ENCODE measurements around the gene TMEM91.

TMEM91 gene

DNA sequence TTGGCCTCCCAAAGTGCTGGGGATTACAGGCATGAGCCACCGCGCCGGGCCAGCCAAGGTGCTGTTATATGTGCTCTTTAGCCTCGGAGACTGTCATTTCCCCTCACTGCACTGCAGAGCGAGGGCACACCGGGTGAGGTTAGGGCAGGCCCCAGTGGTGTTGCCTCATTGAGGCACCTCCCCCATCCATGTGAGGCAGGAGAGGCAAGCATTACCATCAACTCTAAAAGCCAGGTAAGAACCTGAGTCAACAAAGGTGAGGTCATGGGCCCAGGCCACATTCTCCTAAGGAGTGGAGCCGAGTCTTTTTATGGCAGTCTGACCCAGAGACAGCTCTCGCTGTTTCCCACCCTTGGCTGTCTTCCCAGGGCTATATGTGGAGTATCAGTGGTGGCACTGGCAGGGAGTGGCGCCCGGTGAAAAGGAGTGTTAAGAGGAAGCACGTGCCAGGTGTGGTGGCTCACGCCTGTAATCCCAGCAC is 39.9 kb downstream of the TMEM91 start:
- Histone ChIP-seq H3K9ac (ENCODE audit: low read depth, low read length) (no peak overlapping the region), H3K36me3 (ENCODE audit: insufficient read depth, low read depth, low read length) (peaks cover 32% of the 10 kb centered on the region), H3K4me1 (ENCODE audit: insufficient read depth, low read length) (no peaks in the 10 kb centered on the region), H3K27ac (ENCODE audit: low read length) (no peak overlapping the region), H3K4me3 (ENCODE audit: low read length) (no peak overlapping the region), H3K27me3 (ENCODE audit: insufficient read depth, low read length) (no peaks in the 10 kb centered on the region), H3K9me3 (ENCODE audit: insufficient read depth, low read depth, low read length) (no peaks in the 10 kb centered on the region)

- H3K27me3 ChIP-seq (ENCODE audit: insufficient read depth, low read length), result no peaks in the 10 kb centered on the region
- H3K27ac ChIP-seq (ENCODE audit: low read length), result no peak overlapping the region
- H3K9me3 ChIP-seq (ENCODE audit: insufficient read depth, low read depth, low read length), result no peaks in the 10 kb centered on the region
- no peak overlapping the region for H3K9ac ChIP-seq (ENCODE audit: low read depth, low read length)
- peaks cover 29% of the 10 kb centered on the region for H3K36me3 ChIP-seq (ENCODE audit: insufficient read depth, low read depth, low read length)
- no peaks in the 10 kb centered on the region for H3K4me1 ChIP-seq (ENCODE audit: insufficient read depth, low read length)
- no peak overlapping the region for H3K4me3 ChIP-seq (ENCODE audit: low read length)
These were observed 44.0 kb downstream of the TMEM91 start for GRCh38 chr19:41420101-41420880.

DNA sequence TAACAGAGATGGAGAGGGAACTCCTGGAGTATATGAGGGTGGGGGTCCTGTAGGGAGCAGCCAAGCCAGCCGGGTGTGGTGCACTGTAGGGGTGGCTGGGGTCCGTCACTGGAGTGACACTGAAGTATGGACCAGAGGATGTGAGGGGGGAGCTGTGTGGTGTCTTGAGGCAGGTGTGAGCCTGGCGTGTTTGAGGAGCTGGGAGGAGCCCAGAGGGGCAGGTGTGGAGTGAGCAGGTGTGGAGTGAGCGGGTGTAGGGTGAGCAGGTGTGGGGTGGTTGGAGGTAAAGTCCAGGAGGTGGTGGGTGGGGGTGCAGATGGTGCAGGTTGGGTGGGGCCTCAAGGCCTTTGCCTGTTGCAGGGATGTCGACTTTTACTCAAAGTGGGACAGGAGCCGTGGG is 45.0 kb downstream of the TMEM91 start:
- H3K9me3 ChIP-seq (ENCODE audit: insufficient read depth, low read depth, low read length), result no peaks in the 10 kb centered on the region
- H3K27me3 ChIP-seq (ENCODE audit: insufficient read depth, low read length), result no peaks in the 10 kb centered on the region
- no peak overlapping the region for H3K9ac ChIP-seq (ENCODE audit: low read depth, low read length)
- peaks cover 28% of the 10 kb centered on the region for H3K36me3 ChIP-seq (ENCODE audit: insufficient read depth, low read depth, low read length)
- no peak overlapping the region for H3K27ac ChIP-seq (ENCODE audit: low read length)
- H3K4me3 ChIP-seq (ENCODE audit: low read length), result no peak overlapping the region
- no peaks in the 10 kb centered on the region for H3K4me1 ChIP-seq (ENCODE audit: insufficient read depth, low read length)

GRCh38 chr19:41421973-41422372 is 45.6 kb downstream of the TMEM91 start:
- no peak overlapping the region for H3K4me3 ChIP-seq (ENCODE audit: low read length)
- H3K9me3 ChIP-seq (ENCODE audit: insufficient read depth, low read depth, low read length), result no peaks in the 10 kb centered on the region
- peaks cover 28% of the 10 kb centered on the region for H3K36me3 ChIP-seq (ENCODE audit: insufficient read depth, low read depth, low read length)
- H3K27me3 ChIP-seq (ENCODE audit: insufficient read depth, low read length), result no peaks in the 10 kb centered on the region
- H3K4me1 ChIP-seq (ENCODE audit: insufficient read depth, low read length), result peaks cover 4% of the 10 kb centered on the region; the same call in 1 of the 2 replicates
- H3K9ac ChIP-seq (ENCODE audit: low read depth, low read length), result no peak overlapping the region
- no peak overlapping the region for H3K27ac ChIP-seq (ENCODE audit: low read length)

DNA sequence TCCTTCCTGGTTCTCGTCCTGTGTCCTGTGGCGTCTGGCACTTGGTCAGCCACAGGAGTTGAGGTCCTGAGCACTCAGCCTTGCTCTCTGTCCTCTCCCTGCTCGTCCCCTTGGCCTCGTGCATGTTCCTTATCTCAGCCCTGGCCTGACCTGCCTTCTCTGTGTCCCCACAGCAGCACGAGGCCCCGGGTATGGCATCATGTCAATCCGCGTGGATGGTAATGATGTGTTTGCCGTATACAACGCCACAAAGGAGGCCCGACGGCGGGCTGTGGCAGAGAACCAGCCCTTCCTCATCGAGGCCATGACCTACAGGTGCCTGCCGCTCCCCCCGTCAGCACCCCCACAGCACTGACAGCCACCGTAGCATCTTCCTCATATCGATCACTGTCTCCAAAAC is 46.1 kb downstream of the TMEM91 start:
- Histone ChIP-seq H3K9ac (ENCODE audit: low read depth, low read length) (no peak overlapping the region), H3K27me3 (ENCODE audit: insufficient read depth, low read length) (no peaks in the 10 kb centered on the region), H3K9me3 (ENCODE audit: insufficient read depth, low read depth, low read length) (no peaks in the 10 kb centered on the region), H3K4me1 (ENCODE audit: insufficient read depth, low read length) (peaks cover 4% of the 10 kb centered on the region; the same call in 1 of the 2 replicates), H3K4me3 (ENCODE audit: low read length) (no peak overlapping the region), H3K27ac (ENCODE audit: low read length) (no peak overlapping the region), H3K36me3 (ENCODE audit: insufficient read depth, low read depth, low read length) (peaks cover 28% of the 10 kb centered on the region)

- no peaks in the 10 kb centered on the region for H3K27me3 ChIP-seq (ENCODE audit: insufficient read depth, low read length)
- no peak overlapping the region for H3K27ac ChIP-seq (ENCODE audit: low read length)
- peaks cover 28% of the 10 kb centered on the region for H3K36me3 ChIP-seq (ENCODE audit: insufficient read depth, low read depth, low read length)
- H3K9me3 ChIP-seq (ENCODE audit: insufficient read depth, low read depth, low read length), result no peaks in the 10 kb centered on the region
- peaks cover 4% of the 10 kb centered on the region; the same call in 1 of the 2 replicates for H3K4me1 ChIP-seq (ENCODE audit: insufficient read depth, low read length)
- no peak overlapping the region for H3K4me3 ChIP-seq (ENCODE audit: low read length)
- H3K9ac ChIP-seq (ENCODE audit: low read depth, low read length), result no peak overlapping the region
These were observed 46.6 kb downstream of the TMEM91 start for GRCh38 chr19:41422955-41423354.

DNA sequence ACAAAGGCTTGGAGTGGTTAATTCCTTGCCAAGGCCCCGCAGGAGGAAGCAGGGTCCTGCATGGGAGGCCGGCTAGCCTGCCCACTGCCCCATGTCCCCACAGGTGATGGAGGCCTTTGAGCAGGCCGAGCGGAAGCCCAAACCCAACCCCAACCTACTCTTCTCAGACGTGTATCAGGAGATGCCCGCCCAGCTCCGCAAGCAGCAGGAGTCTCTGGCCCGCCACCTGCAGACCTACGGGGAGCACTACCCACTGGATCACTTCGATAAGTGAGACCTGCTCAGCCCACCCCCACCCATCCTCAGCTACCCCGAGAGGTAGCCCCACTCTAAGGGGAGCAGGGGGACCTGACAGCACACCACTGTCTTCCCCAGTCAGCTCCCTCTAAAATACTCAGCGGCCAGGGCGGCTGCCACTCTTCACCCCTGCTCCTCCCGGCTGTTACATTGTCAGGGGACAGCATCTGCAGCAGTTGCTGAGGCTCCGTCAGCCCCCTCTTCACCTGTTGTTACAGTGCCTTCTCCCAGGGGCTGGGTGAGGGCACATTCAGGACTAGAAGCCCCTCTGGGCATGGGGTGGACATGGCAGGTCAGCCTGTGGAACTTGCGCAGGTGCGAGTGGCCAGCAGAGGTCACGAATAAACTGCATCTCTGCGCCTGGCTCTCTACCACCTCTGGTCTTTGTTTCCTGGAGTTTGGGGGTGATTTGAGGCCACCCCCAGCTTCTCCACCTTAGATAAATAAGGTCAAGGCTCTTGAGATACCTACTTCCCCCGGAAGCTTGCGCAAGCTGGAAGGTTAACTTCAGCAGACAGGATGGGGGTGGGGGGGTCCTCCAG is 48.2 kb downstream of the TMEM91 start:
- no peak overlapping the region for H3K9ac ChIP-seq (ENCODE audit: low read depth, low read length)
- H3K27ac ChIP-seq (ENCODE audit: low read length), result no peak overlapping the region
- H3K4me3 ChIP-seq (ENCODE audit: low read length), result no peak overlapping the region
- no peaks in the 10 kb centered on the region for H3K9me3 ChIP-seq (ENCODE audit: insufficient read depth, low read depth, low read length)
- H3K4me1 ChIP-seq (ENCODE audit: insufficient read depth, low read length), result peaks cover 4% of the 10 kb centered on the region; the same call in 1 of the 2 replicates
- H3K36me3 ChIP-seq (ENCODE audit: insufficient read depth, low read depth, low read length), result peaks cover 19% of the 10 kb centered on the region
- H3K27me3 ChIP-seq (ENCODE audit: insufficient read depth, low read length), result no peaks in the 10 kb centered on the region

DNA sequence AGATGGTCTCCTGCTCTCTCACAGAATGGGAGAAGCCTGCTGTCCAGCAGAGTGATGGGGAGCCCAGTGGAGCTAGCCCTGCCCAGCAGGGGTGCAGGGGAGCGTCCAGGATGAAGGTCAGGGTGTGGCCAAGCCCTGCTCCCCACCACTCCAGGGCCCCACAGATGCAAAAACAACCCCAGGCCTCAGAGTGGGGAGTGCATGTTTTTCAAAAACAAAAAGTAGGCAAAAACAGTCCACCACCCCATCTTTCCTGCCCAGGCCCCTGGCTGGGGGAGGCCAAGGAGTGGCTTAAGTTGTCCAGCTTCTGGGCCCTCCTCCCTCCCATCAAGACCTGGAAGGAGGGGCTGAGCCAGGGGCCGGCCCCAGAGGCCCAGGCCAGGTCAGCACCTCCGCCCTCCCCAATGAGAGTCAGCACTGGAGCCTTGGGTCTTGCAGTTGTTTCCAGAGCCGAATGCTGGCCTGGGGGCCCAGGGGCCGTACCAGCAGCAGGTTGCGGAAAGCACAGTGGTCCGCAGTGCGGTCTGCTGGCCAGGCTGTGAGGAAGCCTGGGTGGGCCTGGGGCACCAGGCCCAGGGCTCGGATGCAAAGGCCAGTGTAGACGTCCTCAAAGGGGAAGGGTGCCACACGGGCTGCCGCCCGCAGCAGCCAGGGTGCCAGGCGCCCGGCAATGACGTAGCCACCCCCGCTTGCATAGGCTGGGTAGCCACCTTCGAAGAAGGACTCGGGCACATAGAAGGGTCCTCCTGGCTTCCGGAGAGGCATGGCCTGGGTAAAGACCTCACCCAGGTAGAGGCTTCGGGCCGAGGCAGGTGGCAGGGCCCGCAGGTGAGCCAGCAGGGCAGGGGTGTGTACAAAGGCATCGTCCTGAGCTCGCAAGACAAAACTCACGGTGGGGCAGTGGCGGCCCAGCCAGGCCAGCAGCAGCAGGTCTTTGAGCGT is 49.1 kb downstream of the TMEM91 start:
- no peak overlapping the region for H3K4me3 ChIP-seq (ENCODE audit: low read length)
- H3K27ac ChIP-seq (ENCODE audit: low read length), result no peak overlapping the region
- no peaks in the 10 kb centered on the region for H3K27me3 ChIP-seq (ENCODE audit: insufficient read depth, low read length)
- no peaks in the 10 kb centered on the region for H3K9me3 ChIP-seq (ENCODE audit: insufficient read depth, low read depth, low read length)
- peaks cover 13% of the 10 kb centered on the region; the same call in 1 of the 2 replicates for H3K36me3 ChIP-seq (ENCODE audit: insufficient read depth, low read depth, low read length)
- peaks cover 4% of the 10 kb centered on the region; the same call in 1 of the 2 replicates for H3K4me1 ChIP-seq (ENCODE audit: insufficient read depth, low read length)
- H3K9ac ChIP-seq (ENCODE audit: low read depth, low read length), result no peak overlapping the region

DNA sequence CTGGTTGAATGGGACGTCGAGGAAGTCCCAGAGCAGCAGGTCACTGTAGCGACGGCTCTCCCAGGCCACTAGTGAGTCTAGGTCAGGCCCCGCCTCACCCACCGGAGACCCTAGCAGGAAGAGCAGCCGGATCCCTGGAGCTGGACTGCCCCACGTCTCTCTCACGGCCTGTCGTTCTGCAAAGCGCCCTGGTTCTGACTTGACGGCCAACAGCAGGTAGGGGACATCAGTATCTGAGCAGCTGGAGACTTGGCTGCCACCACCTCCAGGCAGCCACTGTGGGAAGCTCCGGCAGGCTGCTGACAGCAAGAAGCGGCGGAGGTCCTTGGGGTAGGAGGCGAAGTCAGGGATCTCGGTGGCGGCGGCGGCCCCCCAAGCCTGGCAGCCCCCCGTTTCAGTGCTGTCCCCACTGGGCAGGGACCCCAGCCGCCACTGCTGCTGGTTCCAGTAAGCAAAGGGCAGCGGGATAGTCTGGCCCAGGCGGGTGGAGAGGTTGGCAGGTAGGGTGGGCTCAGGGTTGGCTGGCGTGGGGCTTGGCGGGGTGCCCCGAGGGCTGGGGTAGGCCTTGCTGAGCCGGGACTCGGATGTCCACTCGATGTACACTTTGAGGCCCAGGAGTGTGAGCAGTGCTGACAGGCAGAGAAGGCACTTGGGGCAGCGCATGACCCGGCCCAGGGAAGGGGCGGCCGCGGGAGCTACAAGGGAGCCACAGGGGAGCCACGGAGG is 49.9 kb downstream of the TMEM91 start:
- Histone ChIP-seq H3K9ac (ENCODE audit: low read depth, low read length) (peak overlapping the region; percentile 86; the same call in 1 of the 2 replicates), H3K36me3 (ENCODE audit: insufficient read depth, low read depth, low read length) (peaks cover 17% of the 10 kb centered on the region), H3K27me3 (ENCODE audit: insufficient read depth, low read length) (no peaks in the 10 kb centered on the region), H3K27ac (ENCODE audit: low read length) (no peak overlapping the region), H3K4me3 (ENCODE audit: low read length) (peak overlapping the region; percentile 82), H3K4me1 (ENCODE audit: insufficient read depth, low read length) (peaks cover 4% of the 10 kb centered on the region; the same call in 1 of the 2 replicates), H3K9me3 (ENCODE audit: insufficient read depth, low read depth, low read length) (no peaks in the 10 kb centered on the region)

- peak within 1 kb of the TSS; percentile 86 for H3K9ac ChIP-seq (ENCODE audit: low read depth, low read length)
- H3K9me3 ChIP-seq (ENCODE audit: insufficient read depth, low read depth, low read length), result no peaks in the 10 kb centered on the region
- H3K36me3 ChIP-seq (ENCODE audit: insufficient read depth, low read depth, low read length), result peaks cover 25% of the 10 kb centered on the region
- peaks cover 4% of the 10 kb centered on the region; the same call in 1 of the 2 replicates for H3K4me1 ChIP-seq (ENCODE audit: insufficient read depth, low read length)
- peak within 1 kb of the TSS; percentile 82 for H3K4me3 ChIP-seq (ENCODE audit: low read length)
- H3K27ac ChIP-seq (ENCODE audit: low read length), result no peak within 1 kb of the TSS
- no peaks in the 10 kb centered on the region for H3K27me3 ChIP-seq (ENCODE audit: insufficient read depth, low read length)
These were observed 50.8 kb downstream of the TMEM91 start, which contains the start of gene B3GNT8 for GRCh38 chr19:41426952-41427646. Gene B3GNT8 (minus strand): TSS chr19:41427374. CDS start chr19:41426778, 596 bp downstream.

All from iPS-20b (cell line).